GM12874 (cell line): ENCODE measurements around the gene EBF3.

Source experiments
- TF ChIP-seq, protein P1 (sequence below): IDR thresholded peaks from 2 replicates; pipeline ENCODE4 v1.5.1; 2011; ENCODE audit warnings: low read depth, mild to moderate bottlenecking, control low read depth, low read length, moderate library complexity; ENCODE audit not compliant: insufficient read depth

The EBF3 gene

DNA sequence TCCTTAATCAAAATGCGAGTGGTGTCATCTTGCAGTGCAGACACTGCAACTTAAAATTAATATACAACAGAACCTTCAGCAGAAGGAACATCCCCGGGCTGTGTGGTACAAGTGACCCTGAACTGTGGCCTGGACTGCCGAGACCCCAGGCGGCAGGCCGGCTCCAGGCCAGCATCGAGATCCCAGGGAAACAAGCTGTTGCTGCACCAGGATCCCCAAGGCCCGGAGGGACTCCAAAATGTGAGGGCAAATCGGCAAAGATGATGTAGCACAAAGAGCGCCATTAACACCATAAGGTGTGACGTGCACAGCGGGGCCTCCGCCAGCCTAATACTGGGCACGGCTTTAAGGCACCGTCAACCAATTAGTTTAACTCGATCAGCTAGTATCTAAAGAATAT is 73.9 kb downstream of the EBF3 start:
- TF ChIP-seq, protein P1, sequence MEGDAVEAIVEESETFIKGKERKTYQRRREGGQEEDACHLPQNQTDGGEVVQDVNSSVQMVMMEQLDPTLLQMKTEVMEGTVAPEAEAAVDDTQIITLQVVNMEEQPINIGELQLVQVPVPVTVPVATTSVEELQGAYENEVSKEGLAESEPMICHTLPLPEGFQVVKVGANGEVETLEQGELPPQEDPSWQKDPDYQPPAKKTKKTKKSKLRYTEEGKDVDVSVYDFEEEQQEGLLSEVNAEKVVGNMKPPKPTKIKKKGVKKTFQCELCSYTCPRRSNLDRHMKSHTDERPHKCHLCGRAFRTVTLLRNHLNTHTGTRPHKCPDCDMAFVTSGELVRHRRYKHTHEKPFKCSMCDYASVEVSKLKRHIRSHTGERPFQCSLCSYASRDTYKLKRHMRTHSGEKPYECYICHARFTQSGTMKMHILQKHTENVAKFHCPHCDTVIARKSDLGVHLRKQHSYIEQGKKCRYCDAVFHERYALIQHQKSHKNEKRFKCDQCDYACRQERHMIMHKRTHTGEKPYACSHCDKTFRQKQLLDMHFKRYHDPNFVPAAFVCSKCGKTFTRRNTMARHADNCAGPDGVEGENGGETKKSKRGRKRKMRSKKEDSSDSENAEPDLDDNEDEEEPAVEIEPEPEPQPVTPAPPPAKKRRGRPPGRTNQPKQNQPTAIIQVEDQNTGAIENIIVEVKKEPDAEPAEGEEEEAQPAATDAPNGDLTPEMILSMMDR = no peak

DNA sequence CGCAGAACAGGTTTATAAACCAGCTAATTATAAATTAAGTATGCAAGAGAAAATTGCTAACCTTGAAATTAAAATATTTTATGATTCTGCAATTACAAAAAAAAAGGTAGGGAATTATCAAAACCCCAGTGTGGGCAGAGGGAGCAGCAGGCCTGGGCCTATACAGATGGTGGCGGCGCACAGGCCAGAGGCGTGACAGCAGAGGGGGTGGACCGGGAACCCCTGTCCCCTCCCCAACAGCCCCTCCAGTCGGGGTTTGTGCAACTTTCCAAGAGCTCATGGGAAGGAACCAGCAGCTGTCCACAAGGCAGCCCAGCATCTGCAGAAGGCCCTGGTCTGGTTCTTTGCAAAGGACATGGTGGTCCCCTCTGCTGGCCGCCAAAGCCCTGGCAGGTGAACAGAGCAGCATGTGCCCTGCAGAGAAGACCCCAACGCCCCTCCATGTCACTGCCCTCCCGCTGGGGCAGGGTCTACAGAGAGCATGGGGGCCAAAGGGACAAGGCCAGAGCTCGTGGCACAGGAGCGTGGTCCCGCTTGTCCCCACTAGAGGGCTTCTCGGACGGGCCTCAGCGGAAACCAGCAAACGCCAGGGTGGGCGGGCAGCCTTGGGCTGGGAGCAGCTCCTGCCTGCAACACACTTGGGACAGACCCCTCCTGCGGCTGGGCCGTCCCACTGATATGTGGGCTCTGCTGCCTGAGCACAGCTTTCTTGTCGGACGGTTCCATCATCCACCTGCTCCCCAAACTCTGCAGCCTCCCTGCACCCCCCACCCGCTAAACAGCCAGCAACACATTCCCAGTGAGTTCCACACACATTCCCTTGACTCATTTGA is 75.1 kb downstream of the EBF3 start:
- TF ChIP-seq, protein P1 = peak; percentile 53

DNA sequence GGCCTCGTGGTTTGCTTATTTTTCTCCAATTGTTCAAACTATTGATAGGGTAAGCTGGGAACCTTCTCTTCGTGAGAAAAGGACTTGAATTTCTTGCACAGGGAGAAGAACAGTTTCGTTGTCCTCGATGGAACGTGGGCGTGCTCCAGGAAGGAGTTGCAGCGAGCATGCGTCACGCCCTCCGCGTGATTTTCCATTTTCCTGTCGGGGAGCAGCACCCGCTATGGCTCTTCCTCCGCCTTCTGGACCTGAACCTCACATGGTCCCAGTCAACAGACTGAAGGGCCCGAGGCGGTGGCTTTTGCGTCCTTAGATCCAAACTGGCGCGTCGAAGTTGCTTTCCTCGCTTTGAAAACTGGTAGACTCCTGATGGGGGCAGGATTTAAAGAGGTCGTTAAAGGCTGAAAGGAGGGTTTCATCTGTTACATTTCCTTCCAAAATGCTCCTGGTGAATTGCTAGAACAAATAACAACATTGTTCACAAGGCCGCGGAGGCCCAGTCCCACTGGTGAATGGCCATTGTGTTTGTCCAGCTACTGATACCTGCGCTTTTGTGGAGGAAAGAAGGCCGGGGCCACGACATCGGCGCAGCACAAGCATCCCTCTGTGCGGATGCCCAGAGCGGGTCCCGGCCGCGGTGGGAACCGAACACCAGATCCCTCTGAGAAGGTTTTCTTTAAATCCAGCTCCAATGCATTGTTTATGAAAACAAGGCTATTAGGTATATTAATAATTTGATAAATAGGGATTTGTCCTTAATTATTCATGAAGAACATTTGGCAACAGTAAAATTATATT is 75.9 kb downstream of the EBF3 start:
- TF ChIP-seq, protein P1 = no peak

DNA sequence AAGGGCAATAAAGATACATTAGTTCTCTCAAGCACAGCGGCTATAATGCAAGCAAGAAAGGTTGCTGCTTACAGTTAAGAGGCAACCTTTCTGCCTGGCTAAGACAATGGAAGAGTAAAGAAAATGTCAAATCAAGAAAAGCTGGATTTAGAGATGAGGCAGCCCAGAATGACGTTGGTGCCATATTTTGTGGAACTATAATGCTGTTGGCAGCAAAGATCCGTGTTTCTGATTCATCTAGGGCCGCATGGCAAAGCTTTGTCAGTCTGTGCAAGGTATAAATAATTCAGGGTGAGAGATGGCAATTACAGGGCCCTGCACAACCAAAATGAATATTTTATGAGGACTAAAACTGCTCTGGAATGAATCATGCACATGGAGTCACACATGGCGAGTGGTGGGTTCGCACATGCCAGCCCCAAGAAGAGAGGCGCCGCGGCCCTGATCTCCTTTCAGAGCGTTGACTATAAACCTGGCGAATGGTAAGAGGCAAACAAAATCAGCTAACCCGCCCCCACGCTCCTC is 76.6 kb downstream of the EBF3 start:
- TF ChIP-seq, protein P1 = no peak

DNA sequence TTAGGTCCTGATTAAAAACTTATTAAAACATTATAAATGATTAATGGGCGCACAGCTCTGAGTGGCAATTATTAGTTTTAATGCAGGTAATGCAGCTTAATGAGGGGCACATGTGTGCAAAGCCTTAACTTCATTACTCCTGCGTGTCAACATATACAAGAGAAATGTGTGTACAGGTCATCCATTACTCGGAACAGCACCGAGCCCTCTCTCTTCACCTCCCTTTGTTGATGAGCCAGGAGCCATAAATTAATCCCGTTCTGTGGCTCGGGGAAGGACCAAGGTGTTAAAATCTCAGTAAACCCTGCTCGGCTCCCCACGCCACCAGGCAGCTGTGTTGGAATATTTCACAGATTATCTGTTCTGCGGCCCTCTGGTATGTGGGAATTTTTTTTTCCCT is 77.8 kb downstream of the EBF3 start:
- TF ChIP-seq, protein P1 = no peak

DNA sequence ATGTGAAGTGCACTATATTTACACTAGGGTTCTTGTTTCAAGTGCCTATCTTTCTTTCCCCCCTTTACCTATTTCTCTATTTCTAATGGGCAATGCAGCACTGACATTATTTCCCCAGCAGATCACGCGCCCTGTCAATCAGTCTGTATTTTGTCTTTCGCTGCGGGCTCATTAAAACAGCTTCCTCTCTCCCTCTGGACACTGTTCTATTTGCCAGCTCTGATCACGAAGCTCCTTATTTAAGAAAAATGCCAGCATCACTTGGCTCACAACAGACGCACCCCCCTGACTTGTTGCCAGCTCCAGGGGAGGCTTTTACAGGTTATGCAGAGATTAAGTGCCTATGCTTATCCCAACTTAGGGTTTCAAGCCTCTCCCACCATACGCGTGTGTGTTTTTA is 78.5 kb downstream of the EBF3 start:
- TF ChIP-seq, protein P1 = no peak

DNA sequence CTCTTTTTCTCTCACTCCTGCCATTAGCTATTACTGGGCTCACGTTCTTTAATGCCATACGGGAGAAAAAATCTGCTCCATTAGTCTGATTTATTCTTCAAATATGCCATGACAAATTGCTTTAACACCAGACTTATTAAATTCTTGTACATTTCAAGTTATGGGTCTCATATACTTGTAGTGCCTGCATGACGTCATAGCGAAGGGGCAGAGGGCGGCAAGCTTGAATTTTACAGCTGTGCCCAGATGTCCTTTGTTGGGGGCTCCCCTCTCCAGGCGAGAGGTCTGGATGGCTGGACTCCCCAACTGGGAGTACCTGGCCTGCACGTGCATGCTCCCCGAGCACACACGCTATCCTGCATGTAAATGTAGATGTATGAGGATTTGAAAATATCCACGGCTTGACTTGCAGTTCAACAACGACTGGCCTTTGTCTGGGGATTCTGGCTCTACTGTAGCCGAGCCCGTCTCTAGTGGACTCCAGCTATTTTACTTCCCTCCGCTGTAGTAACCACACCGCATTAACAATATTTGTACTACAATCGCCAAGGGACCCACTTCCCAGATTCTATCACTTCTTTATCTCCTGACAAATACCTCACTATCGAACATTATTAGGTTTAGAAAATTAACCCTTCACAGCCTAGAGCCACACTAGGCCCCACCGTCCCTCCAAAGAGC is 79.5 kb downstream of the EBF3 start:
- TF ChIP-seq, protein P1 = no peak
